DOHH2 (cell line): Measurements from ENCODE around the gene NDFIP1.

Experiments
- H3F3A ChIP-seq: fragments of 200-600 bp; sonication (generic), shearing (Covaris generic); 2 replicates; pipeline ENCODE4 v1.6.0; 2016; ENCODE audit warnings: antibody characterized with exemption, mild to moderate bottlenecking; ENCODE audit not compliant: control insufficient read depth, insufficient read depth
- H3K27ac ChIP-seq: fragments of 200-600 bp; sonication (generic); 2 replicates; pipeline ENCODE4 v1.5.1; 2014; ENCODE audit warnings: low read depth, mild to moderate bottlenecking, low read length, moderate library complexity
- H3K27me3 ChIP-seq: fragments of 200-600 bp; sonication (generic); 2 replicates; pipeline ENCODE4 v1.6.1; 2014; ENCODE audit warnings: mild to moderate bottlenecking, low read length, mixed read lengths; ENCODE audit not compliant: control insufficient read depth
- H3K36me3 ChIP-seq: fragments of 200-600 bp; sonication (generic); 2 replicates; pipeline ENCODE4 v1.6.1; 2014; ENCODE audit warnings: mild to moderate bottlenecking, low read length, moderate library complexity, mixed read lengths; ENCODE audit not compliant: control insufficient read depth
- H3K4me1 ChIP-seq: fragments of 200-600 bp; sonication (generic); 2 replicates; pipeline ENCODE4 v1.6.1; 2014; ENCODE audit warnings: mild to moderate bottlenecking, low read length, mixed read lengths; ENCODE audit not compliant: control insufficient read depth
- H3K4me2 ChIP-seq: fragments of 200-600 bp; sonication (generic); 2 replicates; pipeline ENCODE4 v1.6.0; 2014; ENCODE audit warnings: mild to moderate bottlenecking, low read length, moderate library complexity
- H3K4me3 ChIP-seq: fragments of 200-600 bp; sonication (generic); 2 replicates; pipeline ENCODE4 v1.5.1; 2014; ENCODE audit warnings: mild to moderate bottlenecking, low read length, mixed read lengths
- H3K79me2 ChIP-seq: fragments of 200-600 bp; sonication (generic); 2 replicates; pipeline ENCODE4 v1.6.1; 2014; ENCODE audit warnings: mild to moderate bottlenecking, low read length, mixed read lengths; ENCODE audit not compliant: control insufficient read depth
- H3K9me2 ChIP-seq: fragments of 200-600 bp; sonication (generic); replicated peaks from 2 replicates; pipeline ENCODE4 v1.6.1; 2014; ENCODE audit warnings: mild to moderate bottlenecking, low read length, mixed read lengths; ENCODE audit not compliant: control insufficient read depth
- H3K9me3 ChIP-seq: fragments of 200-600 bp; sonication (generic); 2 replicates; pipeline ENCODE4 v1.6.1; 2014; ENCODE audit warnings: antibody characterized with exemption, low read length, mixed read lengths; ENCODE audit not compliant: control insufficient read depth, insufficient read depth
- H4K20me1 ChIP-seq: fragments of 200-600 bp; sonication (generic); 2 replicates; pipeline ENCODE4 v1.6.0; 2014; ENCODE audit warnings: low read depth, mild to moderate bottlenecking, antibody characterized with exemption, low read length, moderate library complexity; ENCODE audit not compliant: control insufficient read depth, insufficient read depth
- EZH2phosphoT487 ChIP-seq: fragments of 200-600 bp; sonication (generic); IDR thresholded peaks from 2 replicates; pipeline ENCODE4 v1.6.1; 2017; ENCODE audit warnings: borderline replicate concordance, mild to moderate bottlenecking, antibody characterized with exemption, low read length, moderate library complexity, mixed read lengths
- TF ChIP-seq, protein P1 (sequence below): fragments of 200-600 bp; sonication (generic); IDR thresholded peaks from one replicate; pipeline ENCODE4 v1.5.1; 2014; ENCODE audit warnings: antibody characterized with exemption, mild to moderate bottlenecking, low read depth, low read length; ENCODE audit not compliant: poor library complexity, severe bottlenecking

NDFIP1 gene

DNA sequence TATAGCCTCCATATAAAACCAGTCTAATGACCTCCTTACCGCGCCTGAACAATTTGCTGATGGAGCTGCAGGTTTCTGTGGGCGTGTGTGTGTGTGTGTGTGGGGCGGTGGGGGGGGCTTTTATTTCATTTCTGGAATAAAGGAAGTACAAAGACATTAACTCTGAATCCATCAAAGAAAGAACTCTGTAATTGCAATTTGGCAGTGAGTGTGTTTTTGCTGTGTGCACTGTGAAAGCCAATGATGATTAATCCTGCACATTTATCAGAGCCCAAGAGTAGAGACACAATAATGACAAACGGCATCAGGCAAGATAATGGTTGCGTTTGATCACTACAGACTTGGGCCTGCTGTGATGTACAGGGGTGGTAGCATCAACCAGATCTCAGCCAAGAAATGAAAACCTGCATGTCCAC, 29.3 kb upstream of the NDFIP1 start:
- Histone ChIP-seq H3K79me2 (no peaks in the 10 kb centered on the region), H3K27me3 (peaks cover 8% of the 10 kb centered on the region), H3K4me3 (no peak overlapping the region), H3K4me1 (no peaks in the 10 kb centered on the region), H3K9me2 (no peaks in the 10 kb centered on the region), H3K27ac (no peak overlapping the region), H3K36me3 (no peaks in the 10 kb centered on the region), H3K4me2 (no peak overlapping the region), H4K20me1 (no peaks in the 10 kb centered on the region), H3K9me3 (no peaks in the 10 kb centered on the region), H3F3A (no peaks in the 10 kb centered on the region)
- no peak for TF ChIP-seq EZH2phosphoT487
- TF ChIP-seq, protein P1, sequence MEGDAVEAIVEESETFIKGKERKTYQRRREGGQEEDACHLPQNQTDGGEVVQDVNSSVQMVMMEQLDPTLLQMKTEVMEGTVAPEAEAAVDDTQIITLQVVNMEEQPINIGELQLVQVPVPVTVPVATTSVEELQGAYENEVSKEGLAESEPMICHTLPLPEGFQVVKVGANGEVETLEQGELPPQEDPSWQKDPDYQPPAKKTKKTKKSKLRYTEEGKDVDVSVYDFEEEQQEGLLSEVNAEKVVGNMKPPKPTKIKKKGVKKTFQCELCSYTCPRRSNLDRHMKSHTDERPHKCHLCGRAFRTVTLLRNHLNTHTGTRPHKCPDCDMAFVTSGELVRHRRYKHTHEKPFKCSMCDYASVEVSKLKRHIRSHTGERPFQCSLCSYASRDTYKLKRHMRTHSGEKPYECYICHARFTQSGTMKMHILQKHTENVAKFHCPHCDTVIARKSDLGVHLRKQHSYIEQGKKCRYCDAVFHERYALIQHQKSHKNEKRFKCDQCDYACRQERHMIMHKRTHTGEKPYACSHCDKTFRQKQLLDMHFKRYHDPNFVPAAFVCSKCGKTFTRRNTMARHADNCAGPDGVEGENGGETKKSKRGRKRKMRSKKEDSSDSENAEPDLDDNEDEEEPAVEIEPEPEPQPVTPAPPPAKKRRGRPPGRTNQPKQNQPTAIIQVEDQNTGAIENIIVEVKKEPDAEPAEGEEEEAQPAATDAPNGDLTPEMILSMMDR, result no peak

DNA sequence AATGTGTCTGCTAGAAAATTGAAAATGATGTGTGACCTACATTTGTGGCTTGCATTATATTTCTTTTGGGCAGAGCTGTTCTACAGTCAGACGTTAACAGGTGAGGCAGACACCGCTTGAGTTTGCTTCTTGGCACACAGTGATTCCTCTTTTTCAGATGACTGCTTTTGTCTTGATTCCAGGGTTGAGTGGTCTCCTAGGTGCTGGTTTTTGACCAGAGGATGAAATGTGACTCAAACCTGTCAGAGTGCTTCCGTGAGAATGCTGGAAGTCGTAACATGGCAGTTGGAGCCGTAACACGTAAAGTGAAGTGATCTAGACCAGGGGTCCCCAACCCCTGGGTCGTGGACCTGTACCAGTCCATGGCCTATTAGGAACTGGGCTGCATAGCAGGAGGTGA, 28.3 kb upstream of the NDFIP1 start:
- no peaks in the 10 kb centered on the region for H3K9me3 ChIP-seq
- no peaks in the 10 kb centered on the region for H4K20me1 ChIP-seq
- H3K36me3 ChIP-seq, result no peaks in the 10 kb centered on the region
- H3K79me2 ChIP-seq, result no peaks in the 10 kb centered on the region
- no peak for TF ChIP-seq EZH2phosphoT487
- TF ChIP-seq, protein P1, result no peak
- H3K4me2 ChIP-seq, result no peak overlapping the region
- H3F3A ChIP-seq, result no peaks in the 10 kb centered on the region
- H3K4me1 ChIP-seq, result no peaks in the 10 kb centered on the region
- H3K27ac ChIP-seq, result no peak overlapping the region
- no peak overlapping the region for H3K4me3 ChIP-seq
- H3K9me2 ChIP-seq, result no peaks in the 10 kb centered on the region
- peaks cover 8% of the 10 kb centered on the region for H3K27me3 ChIP-seq

DNA sequence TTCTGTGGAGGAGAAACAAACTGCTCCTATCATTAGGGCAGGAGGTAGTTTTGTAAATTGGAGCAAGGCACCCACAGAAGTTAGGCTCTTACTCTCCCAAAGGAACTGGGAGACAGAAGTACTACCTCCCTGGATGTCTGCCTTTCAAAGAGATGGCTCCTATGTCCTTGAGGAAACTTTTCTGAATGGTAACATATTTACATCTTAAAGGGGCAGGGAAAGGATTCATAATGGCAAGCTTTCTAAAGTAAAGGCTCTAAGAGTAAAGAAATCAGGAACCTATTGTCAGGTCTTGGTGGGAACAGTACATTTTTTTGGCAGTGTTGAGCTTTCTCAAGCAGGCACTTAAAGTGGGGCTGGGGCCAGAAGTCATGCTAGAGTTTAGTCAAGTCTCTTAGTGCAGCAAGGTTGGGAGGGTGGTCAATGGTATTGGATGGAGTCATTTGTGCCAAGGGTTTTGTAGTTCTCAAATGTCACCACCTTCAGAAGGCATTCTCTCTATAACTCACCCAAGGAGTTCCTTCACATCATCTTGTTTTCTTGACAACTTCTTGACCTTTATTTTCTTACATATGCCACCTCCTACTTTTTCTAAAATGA, 26.3 kb upstream of the NDFIP1 start:
- no peaks in the 10 kb centered on the region for H4K20me1 ChIP-seq
- no peaks in the 10 kb centered on the region for H3K9me2 ChIP-seq
- no peaks in the 10 kb centered on the region for H3K9me3 ChIP-seq
- H3F3A ChIP-seq, result no peaks in the 10 kb centered on the region
- no peak for TF ChIP-seq EZH2phosphoT487
- TF ChIP-seq, protein P1, result no peak
- no peak overlapping the region for H3K4me2 ChIP-seq
- no peaks in the 10 kb centered on the region for H3K4me1 ChIP-seq
- no peak overlapping the region for H3K4me3 ChIP-seq
- H3K79me2 ChIP-seq, result no peaks in the 10 kb centered on the region
- H3K27me3 ChIP-seq, result peaks cover 18% of the 10 kb centered on the region
- no peak overlapping the region for H3K27ac ChIP-seq
- H3K36me3 ChIP-seq, result no peaks in the 10 kb centered on the region
